ENCODE measurements around the gene PAGE1.

DNA sequence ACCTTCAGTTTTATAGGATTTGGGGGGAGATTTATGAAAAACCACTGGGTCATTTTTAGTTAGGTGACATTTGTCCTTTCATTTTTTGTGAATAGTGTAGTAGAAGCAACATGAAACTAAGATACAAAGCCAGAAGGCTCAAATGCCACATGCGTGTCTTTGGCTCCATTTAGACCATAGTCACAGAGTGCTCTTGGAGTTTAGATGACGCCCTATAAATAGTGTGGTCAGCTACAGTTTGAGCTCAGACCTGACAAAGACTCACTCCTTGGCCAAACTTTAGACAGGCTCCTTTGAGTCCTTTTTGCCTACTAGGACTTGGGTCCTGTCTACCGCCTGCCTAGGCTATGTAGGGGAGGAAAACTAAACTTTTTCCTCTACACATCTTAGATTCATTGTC is 16.8 kb upstream of the PAGE1 start:
- TF ChIP-seq, protein P1, sequence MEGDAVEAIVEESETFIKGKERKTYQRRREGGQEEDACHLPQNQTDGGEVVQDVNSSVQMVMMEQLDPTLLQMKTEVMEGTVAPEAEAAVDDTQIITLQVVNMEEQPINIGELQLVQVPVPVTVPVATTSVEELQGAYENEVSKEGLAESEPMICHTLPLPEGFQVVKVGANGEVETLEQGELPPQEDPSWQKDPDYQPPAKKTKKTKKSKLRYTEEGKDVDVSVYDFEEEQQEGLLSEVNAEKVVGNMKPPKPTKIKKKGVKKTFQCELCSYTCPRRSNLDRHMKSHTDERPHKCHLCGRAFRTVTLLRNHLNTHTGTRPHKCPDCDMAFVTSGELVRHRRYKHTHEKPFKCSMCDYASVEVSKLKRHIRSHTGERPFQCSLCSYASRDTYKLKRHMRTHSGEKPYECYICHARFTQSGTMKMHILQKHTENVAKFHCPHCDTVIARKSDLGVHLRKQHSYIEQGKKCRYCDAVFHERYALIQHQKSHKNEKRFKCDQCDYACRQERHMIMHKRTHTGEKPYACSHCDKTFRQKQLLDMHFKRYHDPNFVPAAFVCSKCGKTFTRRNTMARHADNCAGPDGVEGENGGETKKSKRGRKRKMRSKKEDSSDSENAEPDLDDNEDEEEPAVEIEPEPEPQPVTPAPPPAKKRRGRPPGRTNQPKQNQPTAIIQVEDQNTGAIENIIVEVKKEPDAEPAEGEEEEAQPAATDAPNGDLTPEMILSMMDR (IDR thresholded peaks at IDR 0.05) = no peak
- TF ChIP-seq EZH2 (IDR thresholded peaks at IDR 0.05; ENCODE audit: borderline replicate concordance, insufficient read depth, low read depth, low read length, poor library complexity, severe bottlenecking) = no peak

Data from B cell (primary cell).